HepG2 (cell line): ENCODE data around the gene UHMK1. TPM values are rescaled to one million over a fixed set of nuclear protein-coding genes. Genes with fewer than 3 reads are reported as not detected.

Experiments used
- ATAC-seq: fragments of 200-7000 bp; cut with Tn5 transposase; 3 replicates; pipeline ENCODE4 v1.9.1; 2020; ENCODE audit warnings: mild to moderate bottlenecking, moderate library complexity
- BruUV-seq: library from RNA; stranded (reverse); fragments of 400-500 nt; replicated peaks from 2 replicates; lab custom pipeline; 2021; lab: Mats Ljungman, UMichigan
- CTCF ChIA-PET: fragments of 300-600 bp; formaldehyde crosslinking; extraction: SDS; loops from one replicate; lab custom pipeline; 2021; ENCODE audit warnings: low total read pairs, inconsistent platforms, low intra/inter-chr PET ratio; lab: Yijun Ruan, JAX
- POLR2A ChIA-PET: fragments of 350-600 bp; sonication (Branson Sonifier 250); formaldehyde crosslinking; loops from one replicate; lab custom pipeline; 2020; ENCODE audit warnings: antibody characterized with exemption, inconsistent platforms; lab: Yijun Ruan, JAX
- DNase-seq: peaks from one replicate; pipeline ENCODE4 v3.0.0-alpha.2; 2015; ENCODE audit warnings: low spot score
- FAIRE-seq: peaks from 3 replicates; lab custom pipeline; 2011; peaks lifted over from hg19 to GRCh38; lab: Jason Lieb, UNC
- H2AFZ ChIP-seq: one replicate; pipeline ENCODE4 v1.6.1; 2011; ENCODE audit warnings: low read length, inconsistent platforms
- H3K27ac ChIP-seq: fragments of 300-600 bp; 3 replicates; pipeline ENCODE4 v1.8.0; 2011; ENCODE audit warnings: mixed run types, mild to moderate bottlenecking, mixed read lengths, low read length, inconsistent platforms; ENCODE audit not compliant: insufficient read depth; ENCODE audit errors: extremely low read length
- H3K27me3 ChIP-seq, 2 experiments: fragments of 200-600 bp in 1 of 2; 2 replicates in 1 of 2; 3 replicates in 1 of 2; pipeline versions ENCODE4 v1.6.0 to v1.8.0; 2011; ENCODE audit warnings: low read length in 2 of 2, mild to moderate bottlenecking in 2 of 2, moderate library complexity in 2 of 2, inconsistent platforms in 1 of 2; ENCODE audit not compliant: insufficient read depth in 2 of 2, control insufficient read depth in 1 of 2
- H3K36me3 ChIP-seq, 2 experiments: fragments of 200-600 bp in 1 of 2; replicated peaks in 1 of 2; 2 replicates in 1 of 2; 3 replicates in 1 of 2; pipeline versions ENCODE4 v1.5.1 to v1.8.0; 2011; ENCODE audit warnings: low read length in 2 of 2, inconsistent platforms in 1 of 2; ENCODE audit not compliant: insufficient read depth in 2 of 2, control insufficient read depth in 1 of 2
- H3K4me1 ChIP-seq: 2 replicates; pipeline ENCODE4 v1.5.1; 2012; ENCODE audit warnings: low read length, inconsistent platforms; ENCODE audit not compliant: insufficient read depth
- H3K4me2 ChIP-seq: 2 replicates; pipeline ENCODE4 v1.6.0; 2011; ENCODE audit warnings: low read depth, low read length, inconsistent platforms
- H3K4me3 ChIP-seq, 3 experiments: fragments of 200-600 bp in 1 of 3; sonication (generic), shearing (Covaris generic) in 1 of 3; replicated peaks in 1 of 3; 2 replicates each; pipeline ENCODE4 v1.5.1; 2011 to 2016; ENCODE audit warnings: low read length in 3 of 3, inconsistent platforms in 2 of 3, low read depth in 2 of 3, mild to moderate bottlenecking in 2 of 3, control low read depth in 1 of 3, mixed read lengths in 1 of 3; ENCODE audit not compliant: insufficient read depth in 1 of 3
- H3K79me2 ChIP-seq: one replicate; pipeline ENCODE4 v1.6.1; 2011; ENCODE audit warnings: low read length, inconsistent platforms; ENCODE audit not compliant: insufficient read depth
- H3K9ac ChIP-seq: 2 replicates; pipeline ENCODE4 v1.6.0; 2011; ENCODE audit warnings: mild to moderate bottlenecking, low read depth, low read length, inconsistent platforms; ENCODE audit not compliant: insufficient read depth
- H3K9me3 ChIP-seq: 2 replicates; pipeline ENCODE4 v1.5.1; 2012; ENCODE audit warnings: mild to moderate bottlenecking, low read length
- H4K20me1 ChIP-seq: 2 replicates; pipeline ENCODE4 v1.6.0; 2011; ENCODE audit warnings: inconsistent platforms, mild to moderate bottlenecking, low read length, moderate library complexity; ENCODE audit not compliant: insufficient read depth
- FOSL2 ChIP-seq: sonication (generic); formaldehyde crosslinking; IDR thresholded peaks from 2 replicates; pipeline ENCODE4 v1.4.0; 2020; ENCODE audit warnings: missing genetic modification reagents
- JUND ChIP-seq: sonication (generic); formaldehyde crosslinking; IDR thresholded peaks from 2 replicates; pipeline ENCODE4 v1.8.0; 2022; ENCODE audit warnings: mild to moderate bottlenecking, missing genetic modification reagents
- PHF5A ChIP-seq: IDR thresholded peaks from one replicate; pipeline ENCODE4 v1.6.1; 2018; ENCODE audit warnings: low read depth, missing genetic modification reagents; ENCODE audit not compliant: unreplicated experiment
- WGBS: methylation state at CpG from one replicate; pipeline ENCODE4 v1.1.6; 2017; ENCODE audit warnings: low lambda C conversion rate; 5-methylcytosine and 5-hydroxymethylcytosine counted together
- in situ Hi-C: cut with HindIII; loops from 2 replicates; pipeline ENCODE4 v1.10.0; 2017; ENCODE audit warnings: low pct_unique_long_range_greater_than_20kb; ENCODE audit not compliant: extremely low pct_ligation_motif_present
- intact Hi-C: fragments of 100-400 bp; cut with micrococcal nuclease; formaldehyde crosslinking; loops from one replicate; pipeline ENCODE4 v1.10.0; 2022; ENCODE audit not compliant: unreplicated experiment
- polyA plus RNA-seq, 8 experiments: library from polyadenylated mRNA; depleted of rRNA in 3 of 8; stranded (reverse) in 7 of 8; unstranded in 1 of 8; fragments of >200 nt; fragmentation: Illumina TruSeq in 4 of 8; extraction: Trizol in 4 of 8; gene quantifications; 2 replicates each; pipeline versions ENCODE4 v1.2.1 to v1.2.3, GENCODE V29; 2011 to 2016; ENCODE audit warnings: low read depth in 4 of 8, missing spikeins in 1 of 8, mixed read lengths in 1 of 8; ENCODE audit not compliant: insufficient read depth in 1 of 8
- total RNA-seq, 5 experiments: library from RNA; depleted of rRNA; stranded (reverse); fragments of >200 nt; fragmentation: Illumina TruSeq; extraction: Trizol; gene quantifications; 2 replicates each; pipeline ENCODE4 v1.2.3, GENCODE V29; 2016; ENCODE audit warnings: low read depth in 1 of 5
- TF ChIP-seq, protein P1 (sequence below): IDR thresholded peaks from 2 replicates; pipeline ENCODE4 v1.6.1; 2016

UHMK1 gene
- total and polyA plus RNA-seq, 2 of the 13 experiments (the other 11 are each of a cell fraction or from before 2014, with no cell fraction given) = 12.9 to 20.0 TPM

DNA sequence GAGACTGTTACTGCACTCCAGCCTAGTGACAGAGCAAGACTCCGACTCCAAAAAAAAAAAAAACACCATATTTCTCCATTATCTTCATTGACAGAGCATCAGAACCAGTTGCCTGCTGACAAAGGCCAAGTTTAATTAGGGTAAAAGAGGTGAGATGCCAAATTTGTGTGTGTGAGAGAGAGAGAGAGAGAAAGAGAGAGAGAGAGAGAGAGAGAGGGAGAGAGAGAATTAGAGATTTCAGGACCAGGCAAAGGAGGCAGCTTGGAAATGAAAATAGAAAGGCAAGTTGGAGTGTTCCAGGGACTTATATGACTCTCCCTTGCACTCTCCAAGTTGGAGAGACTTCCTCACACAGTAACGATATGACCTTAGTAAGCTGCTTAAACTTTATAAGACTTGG, 39.6 kb downstream of the UHMK1 start (continued):
- TF ChIP-seq, protein P1, sequence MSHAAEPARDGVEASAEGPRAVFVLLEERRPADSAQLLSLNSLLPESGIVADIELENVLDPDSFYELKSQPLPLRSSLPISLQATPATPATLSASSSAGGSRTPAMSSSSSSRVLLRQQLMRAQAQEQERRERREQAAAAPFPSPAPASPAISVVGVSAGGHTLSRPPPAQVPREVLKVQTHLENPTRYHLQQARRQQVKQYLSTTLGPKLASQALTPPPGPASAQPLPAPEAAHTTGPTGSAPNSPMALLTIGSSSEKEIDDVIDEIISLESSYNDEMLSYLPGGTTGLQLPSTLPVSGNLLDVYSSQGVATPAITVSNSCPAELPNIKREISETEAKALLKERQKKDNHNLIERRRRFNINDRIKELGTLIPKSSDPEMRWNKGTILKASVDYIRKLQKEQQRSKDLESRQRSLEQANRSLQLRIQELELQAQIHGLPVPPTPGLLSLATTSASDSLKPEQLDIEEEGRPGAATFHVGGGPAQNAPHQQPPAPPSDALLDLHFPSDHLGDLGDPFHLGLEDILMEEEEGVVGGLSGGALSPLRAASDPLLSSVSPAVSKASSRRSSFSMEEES (CRISPR knock-in tag) = no peak

DNA sequence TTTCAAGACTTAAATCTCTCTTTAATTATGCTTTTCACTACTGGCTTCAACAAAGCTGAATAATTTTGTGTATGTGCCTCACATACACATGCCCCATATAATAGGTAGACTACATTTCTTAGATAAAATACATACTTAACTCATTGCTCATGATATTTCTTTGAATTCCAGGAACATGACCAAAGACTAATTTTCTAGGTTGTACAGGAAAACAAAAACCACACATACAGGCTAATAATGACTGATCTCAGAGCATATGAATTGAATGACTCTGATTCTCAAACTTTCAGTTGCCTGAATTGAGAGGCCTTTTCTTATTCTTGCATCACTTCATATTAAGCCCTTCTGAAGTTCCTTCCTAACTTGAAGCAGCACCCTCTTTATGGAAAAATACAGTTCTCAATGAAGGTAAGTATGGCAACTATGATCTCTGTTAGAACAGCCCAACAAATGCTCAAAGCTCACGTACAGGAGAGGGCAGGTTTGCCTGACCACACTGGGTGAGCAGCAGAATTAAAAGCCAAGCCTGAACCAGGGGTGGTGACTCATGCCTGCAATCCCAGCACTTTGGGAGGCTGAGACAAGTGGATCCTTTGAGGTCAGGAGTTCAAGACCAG, 41.3 kb downstream of the UHMK1 start:
- in situ Hi-C loops (no loop called here), intact Hi-C loops (no loop called here)
- ChIA-PET POLR2A (no interaction called here), CTCF (no interaction called here)
- Histone ChIP-seq H3K36me3 (no peaks in the 10 kb centered on the region), H3K9me3 (peaks cover 9% of the 10 kb centered on the region), H3K27ac (no peak overlapping the region), H3K4me3 (no peak overlapping the region), H3K4me1 (peaks cover 7% of the 10 kb centered on the region; the same call in 1 of the 2 replicates), H3K4me2 (no peak overlapping the region), H4K20me1 (no peaks in the 10 kb centered on the region), H3K27me3 (no peaks in the 10 kb centered on the region), H3K79me2 (no peaks in the 10 kb centered on the region), H2AFZ (no peak overlapping the region), H3K9ac (no peak overlapping the region)
- DNase-seq (peak; percentile 9), FAIRE-seq (no peak), ATAC-seq (peak; percentile 68; the same call in 2 of the 3 replicates)
- BruUV-seq = no TSS peak
- TF ChIP-seq JUND (CRISPR knock-in tag) (peak; percentile 40; the same call in 1 of the 2 replicates), FOSL2 (CRISPR knock-in tag) (peak; percentile 84), PHF5A (CRISPR knock-in tag) (no peak)
- 7% methylated on average over 1 of the region's 1 CpG for WGBS
